Chondrocyte (in vitro differentiated cells): Measurements from ENCODE around the gene TCF7L1. TPM values are rescaled to one million over a fixed set of nuclear protein-coding genes. Genes with fewer than 3 reads are reported as not detected.
A peak's percentile ranks its signal among the peaks of the same experiment; 100 is the strongest.

Experiments
- DNase-seq: peaks from one replicate; pipeline ENCODE4 v3.0.0; 2021; ENCODE audit warnings: mixed read lengths, low spot score
- H3K27ac Mint-ChIP-seq: one replicate; pipeline ENCODE4 v1.8.0; 2021; ENCODE audit warnings: mild to moderate bottlenecking, moderate library complexity, mixed read lengths; ENCODE audit not compliant: unreplicated experiment
- H3K27me3 Mint-ChIP-seq: 2 replicates; pipeline ENCODE4 v1.8.0; 2021; ENCODE audit warnings: low read depth, mixed read lengths
- H3K36me3 Mint-ChIP-seq: 2 replicates; pipeline ENCODE4 v1.8.0; 2021; ENCODE audit warnings: low read depth, mixed read lengths
- H3K4me1 Mint-ChIP-seq: 2 replicates; pipeline ENCODE4 v1.8.0; 2021; ENCODE audit warnings: low read depth, mild to moderate bottlenecking, mixed read lengths
- H3K4me3 Mint-ChIP-seq: one replicate; pipeline ENCODE4 v1.8.0; 2021; ENCODE audit warnings: mild to moderate bottlenecking, moderate library complexity, mixed read lengths; ENCODE audit not compliant: unreplicated experiment
- H3K9me3 Mint-ChIP-seq: 2 replicates; pipeline ENCODE4 v1.8.0; 2021; ENCODE audit warnings: low read depth, mixed read lengths
- total RNA-seq: library from RNA; stranded (reverse); gene quantifications from 3 replicates; pipeline ENCODE4 v1.2.1, GENCODE V29; 2021
- TF ChIP-seq, protein P1 (sequence below): fragments of 200-600 bp; sonication (generic); IDR thresholded peaks from 2 replicates; pipeline ENCODE4 v1.5.0; 2021; ENCODE audit warnings: antibody characterized with exemption, mild to moderate bottlenecking, moderate library complexity

The TCF7L1 gene
- total RNA-seq, 1 donor from 2014 or later = 35.0 TPM

DNA sequence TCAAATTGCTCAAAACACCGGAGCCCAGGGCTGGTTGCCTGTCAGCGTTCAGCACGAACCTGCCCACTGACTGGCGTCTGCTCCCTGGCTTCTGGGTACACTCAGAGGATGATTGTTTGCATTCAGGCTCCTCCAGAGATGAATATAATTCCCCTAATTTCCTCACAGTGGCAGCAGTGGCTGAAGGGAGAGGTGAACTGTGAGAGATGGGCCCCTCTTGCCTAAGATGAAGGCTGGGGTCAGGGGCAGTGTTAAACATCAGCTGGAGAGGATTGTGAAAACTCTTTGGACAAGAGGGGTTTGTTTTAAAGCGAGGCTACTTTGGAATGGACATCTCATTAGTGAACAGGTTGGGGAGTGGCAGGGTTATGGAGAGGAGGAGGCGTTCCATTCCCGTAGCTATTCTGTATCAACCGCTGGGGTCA is 31.0 kb downstream of the TCF7L1 start:
- Mint-ChIP-seq H3K9me3 (no peaks in the 10 kb centered on the region), H3K4me3 (peak overlapping the region; percentile 24)
- DNase-seq = no peak

DNA sequence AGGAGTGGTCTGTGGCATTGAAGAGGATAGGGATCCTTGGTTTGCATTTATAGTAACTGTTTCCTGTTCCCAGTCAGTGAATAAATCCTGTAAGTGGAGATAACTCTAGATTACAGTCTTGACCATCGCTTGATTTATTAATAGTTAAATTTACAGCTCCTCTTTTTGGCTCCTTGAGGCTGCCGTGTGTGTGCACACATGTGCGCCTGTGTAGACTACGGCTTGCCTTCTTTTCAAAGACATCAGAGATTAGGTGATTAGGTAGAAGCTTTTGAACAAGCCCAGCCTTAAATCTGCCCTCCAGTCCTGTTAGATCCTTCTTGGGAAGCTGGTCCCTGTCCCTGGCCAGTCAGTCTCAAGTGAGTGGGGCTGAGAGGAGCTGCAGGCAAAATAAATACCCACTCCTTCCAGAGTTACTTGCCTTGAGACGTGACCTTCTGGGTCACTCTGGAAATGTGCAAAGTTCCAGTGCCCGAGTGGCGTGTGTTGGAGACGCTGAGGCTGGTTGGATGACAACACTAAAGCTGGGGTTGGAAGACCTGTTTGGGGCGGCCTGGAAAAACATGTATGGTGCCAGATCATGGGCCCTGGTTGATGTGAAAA is 32.0 kb downstream of the TCF7L1 start:
- Mint-ChIP-seq H3K4me3 (no peak overlapping the region), H3K27me3 (no peaks in the 10 kb centered on the region), H3K9me3 (no peaks in the 10 kb centered on the region), H3K36me3 (peaks cover 5% of the 10 kb centered on the region), H3K4me1 (peaks cover 60% of the 10 kb centered on the region), H3K27ac (peak overlapping the region; percentile 57)
- no peak for DNase-seq
- TF ChIP-seq, protein P1, sequence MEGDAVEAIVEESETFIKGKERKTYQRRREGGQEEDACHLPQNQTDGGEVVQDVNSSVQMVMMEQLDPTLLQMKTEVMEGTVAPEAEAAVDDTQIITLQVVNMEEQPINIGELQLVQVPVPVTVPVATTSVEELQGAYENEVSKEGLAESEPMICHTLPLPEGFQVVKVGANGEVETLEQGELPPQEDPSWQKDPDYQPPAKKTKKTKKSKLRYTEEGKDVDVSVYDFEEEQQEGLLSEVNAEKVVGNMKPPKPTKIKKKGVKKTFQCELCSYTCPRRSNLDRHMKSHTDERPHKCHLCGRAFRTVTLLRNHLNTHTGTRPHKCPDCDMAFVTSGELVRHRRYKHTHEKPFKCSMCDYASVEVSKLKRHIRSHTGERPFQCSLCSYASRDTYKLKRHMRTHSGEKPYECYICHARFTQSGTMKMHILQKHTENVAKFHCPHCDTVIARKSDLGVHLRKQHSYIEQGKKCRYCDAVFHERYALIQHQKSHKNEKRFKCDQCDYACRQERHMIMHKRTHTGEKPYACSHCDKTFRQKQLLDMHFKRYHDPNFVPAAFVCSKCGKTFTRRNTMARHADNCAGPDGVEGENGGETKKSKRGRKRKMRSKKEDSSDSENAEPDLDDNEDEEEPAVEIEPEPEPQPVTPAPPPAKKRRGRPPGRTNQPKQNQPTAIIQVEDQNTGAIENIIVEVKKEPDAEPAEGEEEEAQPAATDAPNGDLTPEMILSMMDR = no peak

More for the DNA sequence above, 31.0 kb downstream of the TCF7L1 start:
- Mint-ChIP-seq H3K27me3 (no peaks in the 10 kb centered on the region), H3K4me1 (peaks cover 60% of the 10 kb centered on the region), H3K36me3 (peaks cover 5% of the 10 kb centered on the region), H3K27ac (peak overlapping the region; percentile 92)
- TF ChIP-seq, protein P1 = peak; percentile 67

DNA sequence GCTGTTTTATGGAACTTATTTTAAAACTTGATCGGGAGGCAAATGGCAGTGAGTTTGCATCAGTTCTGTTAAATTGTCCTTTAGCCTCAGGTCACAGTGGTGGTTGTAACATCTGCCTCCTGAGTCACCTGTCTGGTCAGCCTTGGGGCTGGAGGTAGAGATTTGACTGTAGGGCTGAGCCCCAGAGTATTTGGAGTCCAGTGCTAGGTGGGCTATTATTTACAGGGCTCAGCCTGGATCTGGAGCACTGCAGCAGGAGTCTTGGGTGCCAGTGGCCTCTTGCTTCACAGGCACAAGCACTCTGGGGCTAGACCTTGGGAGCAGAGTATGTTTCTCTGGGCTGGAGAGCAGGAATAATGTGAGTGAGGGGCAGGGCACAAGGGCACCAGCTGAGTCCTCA is 32.8 kb downstream of the TCF7L1 start:
- peaks cover 5% of the 10 kb centered on the region for H3K36me3 Mint-ChIP-seq
- no peak for DNase-seq
- no peak overlapping the region for H3K27ac Mint-ChIP-seq
- H3K4me3 Mint-ChIP-seq = no peak overlapping the region
- H3K4me1 Mint-ChIP-seq = peaks cover 56% of the 10 kb centered on the region
- H3K27me3 Mint-ChIP-seq = no peaks in the 10 kb centered on the region
- H3K9me3 Mint-ChIP-seq = no peaks in the 10 kb centered on the region
- TF ChIP-seq, protein P1 = no peak

DNA sequence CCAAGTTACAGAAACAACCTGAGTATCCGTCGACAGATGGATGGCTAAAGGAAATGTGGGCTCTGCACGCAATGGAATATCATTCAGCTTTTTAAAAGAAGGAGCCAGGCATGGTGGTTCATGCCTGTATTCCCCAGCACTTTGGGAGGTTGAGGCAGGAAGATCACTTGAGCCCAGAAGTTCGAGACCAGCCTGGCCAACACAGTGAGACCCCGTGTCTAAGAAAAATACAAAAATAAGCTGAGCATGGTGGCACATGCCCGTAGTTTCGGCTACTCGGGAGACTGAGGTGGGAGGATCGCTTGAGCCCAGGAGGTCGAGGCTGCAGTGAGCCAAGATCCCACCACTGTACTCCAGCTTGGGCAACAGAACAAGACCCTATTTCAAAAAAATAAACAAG is 34.3 kb downstream of the TCF7L1 start:
- Mint-ChIP-seq H3K36me3 (peaks cover 5% of the 10 kb centered on the region), H3K4me1 (peaks cover 42% of the 10 kb centered on the region), H3K4me3 (no peak overlapping the region), H3K27me3 (no peaks in the 10 kb centered on the region), H3K27ac (no peak overlapping the region), H3K9me3 (no peaks in the 10 kb centered on the region)
- no peak for DNase-seq
- TF ChIP-seq, protein P1 = no peak

DNA sequence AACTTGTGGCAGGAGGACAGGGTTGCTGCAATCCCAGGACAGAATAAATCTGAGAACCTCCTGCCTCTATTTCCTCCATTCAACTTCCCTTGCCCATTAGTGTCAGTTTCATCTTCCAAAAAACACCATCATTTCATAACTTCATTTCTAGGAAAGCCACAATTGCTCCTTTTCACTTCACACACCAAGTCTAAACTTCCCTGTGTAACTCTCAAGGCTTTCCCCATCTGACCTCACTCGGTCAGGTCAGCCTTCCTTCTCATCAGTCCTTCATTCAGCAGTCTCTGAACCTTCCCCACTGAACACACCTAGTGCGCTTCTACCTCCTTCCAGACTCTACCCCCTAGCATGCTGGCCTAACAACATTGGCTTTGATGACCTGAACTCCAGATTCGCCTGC is 35.8 kb downstream of the TCF7L1 start:
- Mint-ChIP-seq H3K27me3 (no peaks in the 10 kb centered on the region), H3K4me1 (peaks cover 30% of the 10 kb centered on the region), H3K27ac (no peak overlapping the region), H3K36me3 (peaks cover 5% of the 10 kb centered on the region), H3K4me3 (no peak overlapping the region), H3K9me3 (no peaks in the 10 kb centered on the region)
- TF ChIP-seq, protein P1 = no peak
- DNase-seq = no peak
